Gastroesophageal sphincter (tissue), 4 donors: ENCODE measurements around the gene ATF4. TPM values are rescaled to one million over a fixed set of nuclear protein-coding genes. Genes with fewer than 3 reads are reported as not detected.

Source experiments
- ATAC-seq: fragments of 150-250 bp; one replicate; pipeline ENCODE4 v1.9.1; 2016; ENCODE audit warnings: mild to moderate bottlenecking, moderate library complexity
- H3K27ac ChIP-seq, 4 donors: fragments of 200-600 bp; sonication (generic) in 3 of 4; 1 replicate in 3 of 4; 2 replicates in 1 of 4; pipeline ENCODE4 v1.5.1; 2016 to 2019
- H3K27me3 ChIP-seq: fragments of 200-600 bp; sonication (generic); one replicate; pipeline ENCODE4 v1.5.1; 2019
- H3K36me3 ChIP-seq, 2 donors: fragments of 200-600 bp; sonication (generic); one replicate each; pipeline ENCODE4 v1.5.1; 2019; ENCODE audit warnings: control low read depth in 1 of 2
- H3K4me1 ChIP-seq, 3 donors: fragments of 200-600 bp; sonication (generic); 1 replicate in 2 of 3; 2 replicates in 1 of 3; pipeline ENCODE4 v1.5.1; 2016 to 2019; ENCODE audit warnings: control low read depth in 2 of 3
- H3K4me3 ChIP-seq, 2 donors: fragments of 200-600 bp; sonication (generic); one replicate each; pipeline ENCODE4 v1.5.1; 2019; ENCODE audit warnings: mild to moderate bottlenecking in 1 of 2, moderate library complexity in 1 of 2
- H3K9me3 ChIP-seq, 3 donors: fragments of 200-600 bp; sonication (generic); one replicate each; pipeline ENCODE4 v1.5.1; 2017 to 2019; ENCODE audit warnings: control low read depth in 2 of 3
- CTCF ChIP-seq, 4 experiments: fragments of 200-600 bp in 2 of 4; fragments of 450-650 bp in 2 of 4; sonication (generic) in 1 of 4; IDR thresholded peaks; one replicate each; pipeline ENCODE4 v1.5.1; 2017 to 2019; ENCODE audit warnings: antibody characterized with exemption in 4 of 4, mild to moderate bottlenecking in 2 of 4, moderate library complexity in 2 of 4
- EP300 ChIP-seq: sonication (generic); formaldehyde crosslinking; IDR thresholded peaks from one replicate; pipeline ENCODE4 v1.6.1; 2017; ENCODE audit warnings: antibody characterized with exemption, mild to moderate bottlenecking
- POLR2A ChIP-seq, 2 donors: fragments of 450-650 bp; IDR thresholded peaks; one replicate each; pipeline ENCODE4 v1.6.1; 2017; ENCODE audit warnings: antibody characterized with exemption in 2 of 2, mild to moderate bottlenecking in 2 of 2, moderate library complexity in 1 of 2
- POLR2AphosphoS5 ChIP-seq: sonication (generic); formaldehyde crosslinking; IDR thresholded peaks from one replicate; pipeline ENCODE4 v1.6.1; 2017; ENCODE audit warnings: antibody characterized with exemption
- WGBS, 2 donors: methylation state at CpG; one replicate each; pipeline ENCODE4 v1.1.5; 2018; ENCODE audit warnings: low coverage in 1 of 2; 5-methylcytosine and 5-hydroxymethylcytosine counted together
- total RNA-seq, 4 donors: library from RNA; depleted of rRNA; stranded (reverse); fragments of >200 nt; gene quantifications; one replicate each; pipeline ENCODE4 v1.1.0, GENCODE V29; 2016

The ATF4 gene
- total RNA-seq, 4 donors from 2014 or later = 450 to 718 (median 563) TPM

DNA sequence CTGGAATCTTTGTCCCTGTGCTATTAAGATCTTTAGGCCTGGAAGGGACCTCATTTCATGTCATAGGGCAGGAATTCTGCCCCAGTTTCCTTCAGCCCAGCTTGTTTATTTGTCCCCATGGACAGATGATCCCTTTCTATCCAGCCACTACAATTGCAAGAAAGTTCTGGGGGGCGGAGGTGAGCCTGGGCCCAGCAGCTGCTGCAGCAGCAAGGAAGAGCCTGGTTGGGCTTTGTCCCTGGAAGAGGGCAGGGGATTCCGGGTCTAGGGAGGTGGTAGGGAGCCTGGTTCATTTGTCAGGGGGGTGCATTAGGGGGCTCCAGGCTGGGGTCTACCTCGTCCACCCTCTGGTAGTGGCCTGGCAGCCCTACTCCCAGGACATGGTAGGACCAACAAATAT is 33.8 kb downstream of the ATF4 start:
- H3K36me3 ChIP-seq = no peaks in the 10 kb centered on the region
- no peaks in the 10 kb centered on the region for H3K9me3 ChIP-seq
- peaks cover 85% of the 10 kb centered on the region for H3K27me3 ChIP-seq
- no peak overlapping the region for H3K4me3 ChIP-seq
- ATAC-seq = no peak
- no peak overlapping the region for H3K27ac ChIP-seq
- TF ChIP-seq EP300 (no peak), POLR2AphosphoS5 (no peak)
- peaks cover 0 to 17% (median 8%) of the 10 kb centered on the region in 3 donors for H3K4me1 ChIP-seq
- WGBS, 2 donors = 21 to 38% methylated on average over 2 of the region's 3 CpGs

DNA sequence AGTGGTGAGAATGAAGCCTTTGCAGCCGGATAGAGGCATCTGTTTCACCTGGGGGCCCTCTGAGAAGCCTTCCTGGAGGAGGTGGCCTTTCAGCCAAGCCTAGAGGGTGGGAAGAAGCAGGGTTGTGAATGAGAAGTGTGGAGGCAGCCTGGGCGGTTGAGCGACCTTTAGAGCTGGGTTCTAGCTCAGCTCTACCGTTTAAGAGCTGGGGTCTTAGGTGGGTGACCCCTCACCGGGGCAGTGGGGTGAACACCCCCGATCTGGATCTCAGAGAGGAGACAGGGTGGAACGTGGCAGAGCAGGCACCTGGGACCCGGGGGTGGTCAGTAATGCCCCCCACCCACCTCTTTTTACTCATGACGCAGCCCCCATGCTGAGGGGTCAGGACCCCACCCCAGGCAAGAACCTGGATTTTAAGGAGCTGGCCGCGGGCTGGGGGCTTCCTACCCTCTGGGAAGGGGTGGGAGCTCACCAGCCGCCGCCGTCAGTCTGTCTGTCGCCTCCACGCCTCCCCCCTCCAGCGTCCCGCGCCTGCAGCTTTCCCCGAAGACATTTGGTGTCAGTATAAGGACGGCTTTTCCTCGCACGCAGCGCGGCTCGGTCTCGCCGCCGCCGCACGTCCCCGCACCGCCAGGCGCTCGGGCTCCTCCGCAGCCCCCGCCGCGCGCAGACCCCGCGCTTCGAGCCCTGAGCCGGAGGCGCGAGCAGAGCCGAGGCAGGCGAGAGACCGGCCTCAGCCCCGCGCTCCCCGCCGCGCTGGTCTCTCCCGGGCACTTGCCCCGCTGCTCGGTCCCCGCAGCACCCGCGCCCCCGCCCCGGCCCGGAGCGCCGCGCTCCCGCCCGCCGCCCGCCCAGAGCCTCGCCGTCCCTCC is 36.8 kb downstream of the ATF4 start:
- no peaks in the 10 kb centered on the region for H3K9me3 ChIP-seq
- WGBS, 2 donors = 19 to 50% methylated on average over 4 to 6 of the region's 72 CpGs
- peaks cover 0 to 17% (median 8%) of the 10 kb centered on the region in 3 donors for H3K4me1 ChIP-seq
- ATAC-seq = no peak
- H3K4me3 ChIP-seq = peak overlapping the region in 1 of 2 donors; percentile 45
- no peak for TF ChIP-seq POLR2AphosphoS5
- no peak for TF ChIP-seq CTCF (IDR thresholded peaks at IDR 0.05)
- TF ChIP-seq POLR2A (IDR thresholded peaks at IDR 0.05) = no peak
- no peak for TF ChIP-seq EP300
- H3K27me3 ChIP-seq = peaks cover 85% of the 10 kb centered on the region
- H3K36me3 ChIP-seq = no peaks in the 10 kb centered on the region
- H3K27ac ChIP-seq = no peak overlapping the region

DNA sequence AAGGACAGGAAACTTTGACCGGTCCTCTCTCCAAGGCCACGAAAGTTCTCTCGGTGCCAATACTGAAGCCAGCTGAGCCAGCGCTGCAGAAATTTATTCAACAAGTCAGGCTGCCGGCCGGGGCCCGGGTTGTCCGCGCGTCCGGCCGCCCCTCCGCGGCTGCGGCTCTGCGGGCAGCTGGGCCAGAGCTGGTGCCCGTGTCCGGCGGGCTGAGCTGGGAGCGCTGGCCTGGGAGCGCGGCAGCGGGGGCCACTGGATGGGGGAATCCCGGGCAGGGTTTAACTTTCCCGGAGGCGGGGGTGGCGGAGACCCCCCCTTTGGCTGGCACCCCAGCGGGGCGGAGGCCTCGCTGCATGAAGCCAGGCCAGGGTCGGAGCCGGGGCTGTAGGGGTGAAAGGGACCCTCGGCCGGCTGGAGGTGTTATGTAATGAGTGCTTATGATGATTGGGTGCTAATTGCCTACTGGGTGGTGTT is 37.9 kb downstream of the ATF4 start:
- Histone ChIP-seq H3K36me3 (no peaks in the 10 kb centered on the region), H3K9me3 (no peaks in the 10 kb centered on the region), H3K4me1 (peaks cover 0 to 17% (median 8%) of the 10 kb centered on the region in 3 donors), H3K27ac (no peak overlapping the region), H3K27me3 (peaks cover 85% of the 10 kb centered on the region), H3K4me3 (peak overlapping the region in 1 of 2 donors; percentile 45)
- WGBS, 2 donors = no CpG with 5 or more reads among the region's 34 CpGs
- no peak for TF ChIP-seq POLR2AphosphoS5
- ATAC-seq = no peak

GRCh38 chr22:39558950-39559349 is 38.6 kb downstream of the ATF4 start:
- Histone ChIP-seq H3K27ac (no peak overlapping the region), H3K9me3 (no peaks in the 10 kb centered on the region), H3K4me1 (peaks cover 0 to 17% (median 8%) of the 10 kb centered on the region in 3 donors), H3K4me3 (no peak overlapping the region), H3K27me3 (peaks cover 86% of the 10 kb centered on the region), H3K36me3 (no peaks in the 10 kb centered on the region)
- TF ChIP-seq POLR2A (IDR thresholded peaks at IDR 0.05) (no peak), EP300 (no peak), POLR2AphosphoS5 (no peak), CTCF (IDR thresholded peaks at IDR 0.05) (no peak)
- ATAC-seq = no peak
- 52 to 100% methylated on average over 2 to 5 of the region's 14 CpGs for WGBS, 2 donors

GRCh38 chr22:39559456-39560105 is 39.2 kb downstream of the ATF4 start:
- Histone ChIP-seq H3K36me3 (no peaks in the 10 kb centered on the region), H3K27me3 (peaks cover 90% of the 10 kb centered on the region), H3K27ac (no peak overlapping the region), H3K9me3 (no peaks in the 10 kb centered on the region), H3K4me1 (peaks cover 0 to 17% (median 8%) of the 10 kb centered on the region in 3 donors), H3K4me3 (no peak overlapping the region)
- TF ChIP-seq POLR2AphosphoS5 (no peak), POLR2A (IDR thresholded peaks at IDR 0.05) (no peak), EP300 (no peak), CTCF (IDR thresholded peaks at IDR 0.05) (peak in 1 of 4 experiments; percentile 28)
- no peak for ATAC-seq
- 100% methylated on average over 1 of the region's 11 CpGs; no CpG with 5 or more reads in 1 of the 2 donors for WGBS, 2 donors
